A673 (cell line): ENCODE results near the gene SIT1. TPM values are rescaled to one million over a fixed set of nuclear protein-coding genes. Genes with fewer than 3 reads are reported as not detected.

Experiments used
- BruUV-seq: library from RNA; stranded (reverse); fragments of 400-500 nt; replicated peaks from 2 replicates; lab custom pipeline; 2021; lab: Mats Ljungman, UMichigan
- CTCF ChIA-PET: fragments of 300-600 bp; sonication (Branson Sonifier 250); formaldehyde crosslinking; loops from one replicate; lab custom pipeline; 2022; ENCODE audit warnings: antibody characterized with exemption; lab: Charles Lee
- POLR2A ChIA-PET: fragments of 300-600 bp; sonication (Branson Sonifier 250); formaldehyde crosslinking; loops from one replicate; lab custom pipeline; 2022; ENCODE audit warnings: antibody characterized with exemption; ENCODE audit not compliant: low non-redundant PET; lab: Charles Lee
- DNase-seq: peaks from one replicate; pipeline ENCODE4 v3.0.0-alpha.2; 2015; ENCODE audit warnings: low spot score
- H3K27ac ChIP-seq: fragments of 200-600 bp; sonication (generic); 2 replicates; pipeline ENCODE4 v1.5.1; 2016; ENCODE audit warnings: mixed run types, low read depth, mild to moderate bottlenecking, mixed read lengths, antibody characterized with exemption, low read length; ENCODE audit not compliant: poor library complexity, severe bottlenecking
- H3K27me3 ChIP-seq: fragments of 200-600 bp; sonication (generic); replicated peaks from 2 replicates; pipeline ENCODE4 v1.6.1; 2017; ENCODE audit warnings: mixed run types, low read depth, mild to moderate bottlenecking, mixed read lengths, antibody characterized with exemption, low read length; ENCODE audit not compliant: insufficient read depth, poor library complexity
- H3K36me3 ChIP-seq: fragments of 200-600 bp; sonication (generic); 2 replicates; pipeline ENCODE4 v1.6.1; 2016; ENCODE audit warnings: mixed run types, mild to moderate bottlenecking, mixed read lengths, antibody characterized with exemption, low read length; ENCODE audit not compliant: insufficient read depth, poor library complexity, severe bottlenecking
- H3K4me1 ChIP-seq: fragments of 200-600 bp; sonication (generic); 2 replicates; pipeline ENCODE4 v1.6.1; 2017; ENCODE audit warnings: mixed run types, mild to moderate bottlenecking, mixed read lengths, antibody characterized with exemption, low read length; ENCODE audit not compliant: insufficient read depth, poor library complexity, severe bottlenecking
- H3K4me3 ChIP-seq: fragments of 200-600 bp; sonication (generic); 2 replicates; pipeline ENCODE4 v1.5.1; 2016; ENCODE audit warnings: low read depth, mixed run types, mild to moderate bottlenecking, mixed read lengths, low read length; ENCODE audit not compliant: poor library complexity, severe bottlenecking
- H3K9me3 ChIP-seq: fragments of 200-600 bp; sonication (generic); 2 replicates; pipeline ENCODE4 v1.6.1; 2016; ENCODE audit warnings: mixed run types, low read depth, mild to moderate bottlenecking, mixed read lengths, antibody characterized with exemption, low read length; ENCODE audit not compliant: poor library complexity, severe bottlenecking
- EZH2 ChIP-seq: fragments of 200-600 bp; sonication (generic); IDR thresholded peaks from 2 replicates; pipeline ENCODE4 v1.6.1; 2017; ENCODE audit warnings: borderline replicate concordance, low read depth, mild to moderate bottlenecking, mixed read lengths, antibody characterized with exemption, low read length; ENCODE audit not compliant: poor library complexity, severe bottlenecking
- intact Hi-C: fragments of 100-400 bp; cut with micrococcal nuclease; formaldehyde crosslinking; loops from one replicate; pipeline ENCODE4 v1.10.0; 2022; ENCODE audit not compliant: unreplicated experiment
- total RNA-seq: library from RNA; stranded (reverse); gene quantifications from 2 replicates; pipeline ENCODE4 v1.2.3, GENCODE V29; 2021
- TF ChIP-seq, protein P1 (sequence below): fragments of 300-800, 200-600 bp; sonication (generic); conservative IDR thresholded peaks from 2 replicates; pipeline ENCODE4 v1.5.1; 2017; ENCODE audit warnings: low read depth, mild to moderate bottlenecking, antibody characterized with exemption, low read length, moderate library complexity, mixed read lengths

The SIT1 gene
- total RNA-seq, 1 experiment from 2014 or later, result not detected

GRCh38 chr9:35673132-35674024, 22.6 kb upstream of the SIT1 start, which contains the start of gene CA9:
TSS of gene CA9 (plus strand) at chr9:35673928. CDS start at chr9:35673960, 32 bp downstream.
- no peak for TF ChIP-seq EZH2
- TF ChIP-seq, protein P1, sequence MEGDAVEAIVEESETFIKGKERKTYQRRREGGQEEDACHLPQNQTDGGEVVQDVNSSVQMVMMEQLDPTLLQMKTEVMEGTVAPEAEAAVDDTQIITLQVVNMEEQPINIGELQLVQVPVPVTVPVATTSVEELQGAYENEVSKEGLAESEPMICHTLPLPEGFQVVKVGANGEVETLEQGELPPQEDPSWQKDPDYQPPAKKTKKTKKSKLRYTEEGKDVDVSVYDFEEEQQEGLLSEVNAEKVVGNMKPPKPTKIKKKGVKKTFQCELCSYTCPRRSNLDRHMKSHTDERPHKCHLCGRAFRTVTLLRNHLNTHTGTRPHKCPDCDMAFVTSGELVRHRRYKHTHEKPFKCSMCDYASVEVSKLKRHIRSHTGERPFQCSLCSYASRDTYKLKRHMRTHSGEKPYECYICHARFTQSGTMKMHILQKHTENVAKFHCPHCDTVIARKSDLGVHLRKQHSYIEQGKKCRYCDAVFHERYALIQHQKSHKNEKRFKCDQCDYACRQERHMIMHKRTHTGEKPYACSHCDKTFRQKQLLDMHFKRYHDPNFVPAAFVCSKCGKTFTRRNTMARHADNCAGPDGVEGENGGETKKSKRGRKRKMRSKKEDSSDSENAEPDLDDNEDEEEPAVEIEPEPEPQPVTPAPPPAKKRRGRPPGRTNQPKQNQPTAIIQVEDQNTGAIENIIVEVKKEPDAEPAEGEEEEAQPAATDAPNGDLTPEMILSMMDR, result no peak
- Histone ChIP-seq H3K36me3 (no peaks in the 10 kb centered on the region), H3K4me1 (no peaks in the 10 kb centered on the region), H3K9me3 (no peaks in the 10 kb centered on the region), H3K4me3 (no peak within 1 kb of the TSS), H3K27me3 (no peaks in the 10 kb centered on the region), H3K27ac (no peak within 1 kb of the TSS)
- DNase-seq, result no peak
- CTCF ChIA-PET, result no interaction called here
- intact Hi-C loops, result no loop called here
- no TSS peak for BruUV-seq
- POLR2A ChIA-PET, result no interaction called here

DNA sequence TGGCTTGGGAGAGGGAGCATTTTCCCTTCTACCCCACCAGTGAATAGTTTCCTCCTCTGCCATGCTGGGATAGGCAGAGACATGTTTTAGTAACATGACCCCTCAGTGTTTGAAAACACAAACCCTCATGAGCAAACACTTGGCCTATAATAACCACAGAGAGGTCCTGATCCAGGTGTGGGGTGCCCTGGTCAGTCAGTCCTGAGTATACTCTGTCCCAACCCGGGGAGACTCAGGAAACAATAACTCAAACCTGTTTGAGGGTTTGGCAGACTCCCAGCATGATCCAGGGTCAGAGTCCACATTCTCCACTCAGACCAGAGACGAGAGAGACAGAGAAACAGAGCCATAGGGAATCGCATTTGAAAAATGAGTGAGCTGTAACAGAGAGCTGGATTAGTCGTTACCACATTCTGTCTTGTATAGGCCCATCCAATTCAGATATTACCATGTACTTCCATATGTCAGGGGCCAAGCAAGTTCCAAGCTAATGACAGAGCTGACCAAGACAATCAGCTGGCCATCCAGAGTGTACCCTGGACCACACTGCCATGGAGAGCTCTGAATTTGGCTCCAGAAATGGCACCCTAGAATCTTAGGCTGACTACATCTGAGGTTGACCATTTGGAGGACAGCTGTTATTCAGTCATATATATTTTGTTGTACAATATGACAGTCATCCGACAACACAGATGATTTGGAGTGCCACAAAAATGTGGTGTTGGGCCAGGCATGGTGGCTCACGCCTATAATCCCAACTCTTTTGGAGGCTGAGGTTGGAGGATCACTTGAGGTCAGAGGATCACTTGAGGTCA, 18.8 kb upstream of the SIT1 start:
- no peak overlapping the region for H3K4me3 ChIP-seq
- H3K27me3 ChIP-seq, result no peaks in the 10 kb centered on the region
- H3K36me3 ChIP-seq, result no peaks in the 10 kb centered on the region
- no peaks in the 10 kb centered on the region for H3K4me1 ChIP-seq
- ChIA-PET CTCF (interaction anchor here (0.5 kb wide), 1 partner anchor 601 kb away, joined by 5 read pairs; no protein-coding TSS in a partner anchor), POLR2A (no interaction called here)
- intact Hi-C loops, result no loop called here
- DNase-seq, result no peak
- H3K9me3 ChIP-seq, result no peaks in the 10 kb centered on the region
- BruUV-seq, result no TSS peak
- no peak for TF ChIP-seq EZH2
- TF ChIP-seq, protein P1, result no peak
- H3K27ac ChIP-seq, result no peak overlapping the region

- ChIA-PET POLR2A (interaction anchor here (0.6 kb wide), 1 partner anchor 30 kb away, joined by 3 read pairs; no protein-coding TSS in a partner anchor), CTCF (interaction anchor here (0.5 to 0.6 kb wide), 2 partner anchors 57 to 1382 kb away, joined by 3 read pairs; no protein-coding TSS in a partner anchor)
- no peak for DNase-seq
- BruUV-seq, result no TSS peak
- Histone ChIP-seq H3K4me3 (no peak overlapping the region), H3K36me3 (peaks cover 2% of the 10 kb centered on the region), H3K27ac (no peak overlapping the region), H3K9me3 (no peaks in the 10 kb centered on the region), H3K4me1 (peaks cover 9% of the 10 kb centered on the region), H3K27me3 (no peaks in the 10 kb centered on the region)
- TF ChIP-seq, protein P1, result no peak
- TF ChIP-seq EZH2, result no peak
- intact Hi-C loops, result no loop called here
Observed at GRCh38 chr9:35667939-35668338, 17.2 kb upstream of the SIT1 start.
